Stomach (tissue), 9 donors: ENCODE data around the gene ZNF423. TPM values are rescaled to one million over a fixed set of nuclear protein-coding genes. Genes with fewer than 3 reads are reported as not detected.

Source experiments
- DNase-seq, 2 donors: peaks; one replicate each; pipeline versions ENCODE4 v3.0.0 to v3.0.0-alpha.2; 2013 to 2019
- H3K27ac ChIP-seq, 5 donors: fragments of 200-600 bp in 4 of 5; sonication (generic) in 4 of 5; one replicate each; pipeline ENCODE4 v1.5.1; 2013 to 2019; ENCODE audit warnings: mild to moderate bottlenecking in 1 of 5, moderate library complexity in 1 of 5
- H3K27me3 ChIP-seq, 3 donors: fragments of 200-600 bp; sonication (generic); one replicate each; pipeline ENCODE4 v1.5.1; 2017 to 2019; ENCODE audit warnings: mixed run types in 1 of 3
- H3K36me3 ChIP-seq, 4 donors: fragments of 200-600 bp; sonication (generic); 1 replicate in 3 of 4; 2 replicates in 1 of 4; pipeline ENCODE4 v1.5.1; 2016 to 2019
- H3K4me1 ChIP-seq, 4 donors: fragments of 200-600 bp; sonication (generic); one replicate each; pipeline ENCODE4 v1.5.1; 2016 to 2019
- H3K4me3 ChIP-seq, 4 donors: fragments of 200-600 bp; sonication (generic) in 3 of 4; one replicate each; pipeline ENCODE4 v1.5.1; 2016 to 2019; ENCODE audit warnings: mild to moderate bottlenecking in 1 of 4
- H3K9me3 ChIP-seq, 4 donors: fragments of 200-600 bp; sonication (generic); one replicate each; pipeline ENCODE4 v1.5.1; 2016 to 2019
- EP300 ChIP-seq: sonication (generic); formaldehyde crosslinking; IDR thresholded peaks from one replicate; pipeline ENCODE4 v1.6.1; 2017; ENCODE audit warnings: antibody characterized with exemption
- POLR2A ChIP-seq, 4 donors: fragments of 450-650 bp; IDR thresholded peaks; one replicate each; pipeline ENCODE4 v1.6.1; 2016; ENCODE audit warnings: antibody characterized with exemption in 4 of 4, control low read depth in 2 of 4, mild to moderate bottlenecking in 1 of 4, moderate library complexity in 1 of 4
- POLR2AphosphoS5 ChIP-seq, 3 donors: sonication (generic); formaldehyde crosslinking; IDR thresholded peaks; one replicate each; pipeline ENCODE4 v1.6.1; 2016; ENCODE audit warnings: antibody characterized with exemption in 3 of 3
- WGBS, 5 donors: extraction: QIAGEN DNeasy Blood & Tissue Kit in 3 of 5; methylation state at CpG; one replicate each; pipeline versions ENCODE4 v1.1.5 to v1.1.7; 2013 to 2018; 5-methylcytosine and 5-hydroxymethylcytosine counted together
- intact Hi-C: fragments of 100-400 bp; cut with DNase I; formaldehyde crosslinking; loops from one replicate; pipeline ENCODE4 v1.15.1; 2023; ENCODE audit warnings: low total_unique reads
- polyA plus RNA-seq, 3 donors: library from polyadenylated mRNA; stranded (reverse); fragments of 200-250 nt; gene quantifications; one replicate each; pipeline ENCODE4 v1.2.3, GENCODE V29; 2013
- total RNA-seq, 5 donors: library from RNA; depleted of rRNA; stranded (reverse); fragments of >200 nt; gene quantifications; one replicate each; pipeline versions ENCODE4 v1.1.0 to v1.2.3, GENCODE V29; 2014 to 2016
- TF ChIP-seq, protein P1 (sequence below), 7 experiments: fragments of 450-650 bp in 4 of 7; fragments of 200-600 bp in 3 of 7; sonication (generic) in 3 of 7; IDR thresholded peaks; one replicate each; pipeline ENCODE4 v1.5.1; 2016 to 2019; ENCODE audit warnings: antibody characterized with exemption in 7 of 7, control low read depth in 2 of 7, mild to moderate bottlenecking in 1 of 7
- donor health status: healthy with polysubstance abuse.
- donor health status: Bipolar disorder and iron deficiency.
- donor health status: healthy.

The ZNF423 gene
- total and polyA plus RNA-seq, 8 donors = 0.29 to 3.5 (median 1.0) TPM

DNA sequence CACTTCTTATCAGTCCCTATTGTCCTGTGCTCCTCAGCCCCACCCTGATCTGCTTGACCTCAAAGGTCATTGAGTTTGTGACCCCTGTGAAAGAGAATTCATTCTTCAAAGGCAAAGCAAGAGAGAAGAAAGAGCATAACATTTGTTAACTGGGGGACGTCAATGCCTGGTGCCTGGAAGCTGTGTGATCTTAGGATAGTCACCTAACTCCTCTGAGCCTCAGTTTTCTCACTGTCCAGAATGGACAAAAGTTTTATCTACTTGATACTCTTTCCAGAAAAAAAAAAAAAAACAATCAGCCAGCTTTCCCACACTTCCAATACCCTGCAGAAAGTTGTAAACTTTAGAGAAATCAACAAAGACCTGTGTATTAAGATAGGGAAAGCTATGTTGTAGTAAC, 309.2 kb downstream of the ZNF423 start:
- H3K36me3 ChIP-seq = no peaks in the 10 kb centered on the region
- TF ChIP-seq, protein P1, sequence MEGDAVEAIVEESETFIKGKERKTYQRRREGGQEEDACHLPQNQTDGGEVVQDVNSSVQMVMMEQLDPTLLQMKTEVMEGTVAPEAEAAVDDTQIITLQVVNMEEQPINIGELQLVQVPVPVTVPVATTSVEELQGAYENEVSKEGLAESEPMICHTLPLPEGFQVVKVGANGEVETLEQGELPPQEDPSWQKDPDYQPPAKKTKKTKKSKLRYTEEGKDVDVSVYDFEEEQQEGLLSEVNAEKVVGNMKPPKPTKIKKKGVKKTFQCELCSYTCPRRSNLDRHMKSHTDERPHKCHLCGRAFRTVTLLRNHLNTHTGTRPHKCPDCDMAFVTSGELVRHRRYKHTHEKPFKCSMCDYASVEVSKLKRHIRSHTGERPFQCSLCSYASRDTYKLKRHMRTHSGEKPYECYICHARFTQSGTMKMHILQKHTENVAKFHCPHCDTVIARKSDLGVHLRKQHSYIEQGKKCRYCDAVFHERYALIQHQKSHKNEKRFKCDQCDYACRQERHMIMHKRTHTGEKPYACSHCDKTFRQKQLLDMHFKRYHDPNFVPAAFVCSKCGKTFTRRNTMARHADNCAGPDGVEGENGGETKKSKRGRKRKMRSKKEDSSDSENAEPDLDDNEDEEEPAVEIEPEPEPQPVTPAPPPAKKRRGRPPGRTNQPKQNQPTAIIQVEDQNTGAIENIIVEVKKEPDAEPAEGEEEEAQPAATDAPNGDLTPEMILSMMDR (IDR thresholded peaks at IDR 0.05) = no peak
- TF ChIP-seq POLR2AphosphoS5 (IDR thresholded peaks at IDR 0.05) = no peak
- no peak for TF ChIP-seq EP300
- no peak for TF ChIP-seq POLR2A (IDR thresholded peaks at IDR 0.05)
- no peak overlapping the region for H3K27ac ChIP-seq
- DNase-seq = no peak
- H3K4me3 ChIP-seq = no peak overlapping the region
- peaks cover 0 to 5% (median 0%) of the 10 kb centered on the region in 3 donors for H3K27me3 ChIP-seq
- 67 to 88% (median 80%) methylated on average over 1 of the region's 1 CpG for WGBS, 5 donors
- H3K4me1 ChIP-seq = peaks cover 0 to 4% (median 0%) of the 10 kb centered on the region in 4 donors
- intact Hi-C loops = no loop called here
- H3K9me3 ChIP-seq = no peaks in the 10 kb centered on the region

- TF ChIP-seq POLR2AphosphoS5 (IDR thresholded peaks at IDR 0.05) = no peak
- no peak for TF ChIP-seq POLR2A (IDR thresholded peaks at IDR 0.05)
- TF ChIP-seq, protein P1 (IDR thresholded peaks at IDR 0.05) = no peak
- TF ChIP-seq EP300 = no peak
- DNase-seq = no peak
- intact Hi-C loops = no loop called here
- peak overlapping the region in 1 of 5 donors; percentile 4 for H3K27ac ChIP-seq
- peaks cover 0 to 4% (median 0%) of the 10 kb centered on the region in 4 donors for H3K4me1 ChIP-seq
- H3K9me3 ChIP-seq = no peaks in the 10 kb centered on the region
- 58 to 71% (median 63%) methylated on average over 6 of the region's 6 CpGs for WGBS, 5 donors
- peaks cover 0 to 5% (median 0%) of the 10 kb centered on the region in 3 donors for H3K27me3 ChIP-seq
- H3K4me3 ChIP-seq = no peak overlapping the region
- no peaks in the 10 kb centered on the region for H3K36me3 ChIP-seq
Measured at GRCh38 chr16:49545741-49546448, 310.0 kb downstream of the ZNF423 start.

- Histone ChIP-seq H3K4me3 (no peak overlapping the region), H3K4me1 (peaks cover 0 to 4% (median 0%) of the 10 kb centered on the region in 4 donors), H3K36me3 (no peaks in the 10 kb centered on the region), H3K27ac (no peak overlapping the region), H3K9me3 (no peaks in the 10 kb centered on the region), H3K27me3 (peaks cover 0 to 5% (median 0%) of the 10 kb centered on the region in 3 donors)
- intact Hi-C loops = no loop called here
- TF ChIP-seq, protein P1 (IDR thresholded peaks at IDR 0.05) = no peak
- no peak for TF ChIP-seq POLR2AphosphoS5 (IDR thresholded peaks at IDR 0.05)
- no peak for TF ChIP-seq POLR2A (IDR thresholded peaks at IDR 0.05)
- no peak for TF ChIP-seq EP300
- no peak for DNase-seq
- 89 to 99% (median 96%) methylated on average over 4 of the region's 4 CpGs for WGBS, 5 donors
Measured at GRCh38 chr16:49545243-49545642, 310.7 kb downstream of the ZNF423 start.

DNA sequence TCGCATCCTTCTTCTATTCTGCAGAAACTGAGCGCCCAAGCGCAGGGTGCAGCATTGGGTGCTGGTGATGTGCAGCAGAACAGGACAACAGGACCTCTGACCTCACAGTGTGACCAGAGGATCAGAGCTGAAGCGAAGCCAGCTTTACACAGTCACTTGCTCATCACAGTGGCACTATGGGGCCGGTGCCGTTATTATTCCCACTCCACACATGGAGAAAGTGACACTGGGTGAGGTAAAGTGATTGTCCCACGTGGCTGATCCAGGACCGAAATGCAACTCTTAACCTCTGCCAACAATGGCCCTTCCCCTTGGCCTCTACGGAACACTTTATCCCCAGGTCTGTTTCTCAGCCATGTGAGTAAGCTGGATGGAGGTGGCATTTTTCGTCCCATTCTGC, 311.1 kb downstream of the ZNF423 start:
- Histone ChIP-seq H3K36me3 (no peaks in the 10 kb centered on the region), H3K4me3 (no peak overlapping the region), H3K27ac (no peak overlapping the region), H3K4me1 (peaks cover 0 to 4% (median 0%) of the 10 kb centered on the region in 4 donors), H3K27me3 (peaks cover 0 to 5% (median 0%) of the 10 kb centered on the region in 3 donors), H3K9me3 (no peaks in the 10 kb centered on the region)
- no peak for DNase-seq
- TF ChIP-seq POLR2A (IDR thresholded peaks at IDR 0.05) = no peak
- no peak for TF ChIP-seq EP300
- TF ChIP-seq, protein P1 (IDR thresholded peaks at IDR 0.05) = no peak
- no peak for TF ChIP-seq POLR2AphosphoS5 (IDR thresholded peaks at IDR 0.05)
- intact Hi-C loops = no loop called here
- WGBS, 5 donors = 90 to 97% (median 92%) methylated on average over 7 to 10 of the region's 10 CpGs
